Camera-type eye (tissue), 1 donor: ENCODE results near the gene ASGR1. TPM values are rescaled to one million over a fixed set of nuclear protein-coding genes. Genes with fewer than 3 reads are reported as not detected.

Experiments used
- total RNA-seq: library from RNA; depleted of rRNA; stranded (reverse); fragments of >200 nt; gene quantifications from one replicate; pipeline ENCODE4 v1.2.3, GENCODE V29; 2014

The ASGR1 gene, protein sequence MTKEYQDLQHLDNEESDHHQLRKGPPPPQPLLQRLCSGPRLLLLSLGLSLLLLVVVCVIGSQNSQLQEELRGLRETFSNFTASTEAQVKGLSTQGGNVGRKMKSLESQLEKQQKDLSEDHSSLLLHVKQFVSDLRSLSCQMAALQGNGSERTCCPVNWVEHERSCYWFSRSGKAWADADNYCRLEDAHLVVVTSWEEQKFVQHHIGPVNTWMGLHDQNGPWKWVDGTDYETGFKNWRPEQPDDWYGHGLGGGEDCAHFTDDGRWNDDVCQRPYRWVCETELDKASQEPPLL
- 5.7 TPM for total RNA-seq

DNA sequence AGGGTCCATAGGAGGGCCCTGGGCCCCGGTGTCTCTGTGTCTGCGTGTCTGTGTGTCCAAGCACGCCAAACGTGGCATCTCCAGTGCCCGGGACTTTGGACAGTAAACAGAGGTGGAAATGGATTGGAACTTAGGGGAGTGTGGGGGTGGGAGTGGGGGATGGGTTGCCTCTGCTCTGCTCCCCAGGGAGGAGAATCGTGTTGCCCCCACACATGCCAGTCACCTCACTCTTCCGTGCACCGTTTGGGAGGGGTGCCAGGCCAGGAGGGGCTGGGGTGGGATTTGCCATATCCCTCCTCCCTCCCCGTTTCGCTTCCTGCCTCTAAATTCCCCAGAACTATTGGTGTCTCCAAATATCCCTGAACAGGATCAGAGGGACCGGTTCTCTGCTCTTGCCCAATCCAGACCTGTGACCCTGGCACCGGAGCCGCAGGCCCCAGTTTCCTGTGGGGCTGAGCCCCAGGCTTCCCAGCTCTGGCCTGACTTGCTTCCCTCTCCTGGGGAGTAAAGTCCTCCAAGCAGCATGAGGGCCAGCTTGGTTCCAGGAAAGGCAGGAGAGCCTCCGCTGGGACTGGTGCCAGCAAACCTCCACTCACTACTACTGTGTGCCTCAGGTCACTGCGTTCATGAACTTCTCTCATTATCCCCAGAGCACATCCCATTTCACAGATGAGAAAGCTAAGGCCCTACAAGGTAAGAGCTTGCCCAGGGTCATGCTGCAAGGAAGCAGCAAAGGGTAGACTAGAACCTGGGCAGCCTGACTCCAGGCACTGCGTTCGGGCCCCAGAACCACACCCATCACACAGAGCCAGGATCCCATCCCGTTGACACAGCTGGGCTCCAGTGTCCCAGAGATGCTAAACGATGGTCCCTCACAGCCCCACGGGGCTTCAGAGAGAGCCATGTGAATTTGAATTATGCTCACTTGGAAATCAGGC lies at the start of gene ASGR1:
Gene ASGR1 (minus strand): TSS at position 54 of the 938 bp plus-strand sequence. CDS start 807 bp downstream, outside the sequence.

DNA sequence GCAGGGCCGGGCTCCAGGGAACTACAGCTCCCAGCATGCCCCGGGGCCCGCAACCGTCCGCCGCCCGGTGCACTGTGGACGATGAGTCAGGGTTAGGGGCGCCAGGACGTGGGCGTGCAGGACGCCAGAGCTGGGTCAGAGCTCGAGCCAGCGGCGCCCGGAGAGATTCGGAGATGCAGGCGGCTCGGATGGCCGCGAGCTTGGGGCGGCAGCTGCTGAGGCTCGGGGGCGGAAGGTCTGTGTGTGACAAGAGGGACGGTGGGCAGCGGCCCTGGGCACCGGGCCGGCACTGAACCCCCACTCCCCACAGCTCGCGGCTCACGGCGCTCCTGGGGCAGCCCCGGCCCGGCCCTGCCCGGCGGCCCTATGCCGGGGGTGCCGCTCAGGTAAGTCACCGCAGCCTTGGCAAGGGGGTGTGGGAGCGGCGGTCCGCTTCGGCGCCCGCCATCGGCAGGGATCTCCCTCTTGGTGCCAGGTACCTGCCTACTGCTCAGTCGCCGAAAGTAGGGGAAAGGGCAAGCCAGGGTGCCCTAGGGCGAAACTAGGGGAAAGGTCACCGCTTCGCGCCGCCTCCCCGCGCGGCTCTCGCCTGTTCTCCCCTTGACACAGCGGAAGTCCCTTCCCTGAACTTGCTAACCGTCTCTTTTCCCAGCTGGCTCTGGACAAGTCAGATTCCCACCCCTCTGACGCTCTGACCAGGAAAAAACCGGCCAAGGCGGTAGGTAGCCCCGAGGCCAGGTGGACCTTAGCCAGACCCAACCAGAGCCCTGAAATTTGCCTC lies 40.8 kb upstream of the ASGR1 start, which contains the start of the genes ACADVL and DLG4:
Gene ACADVL (plus strand): TSS at position 127 of the 781 bp plus-strand sequence. CDS start 47 bp downstream, at position 174.
Gene DLG4 (minus strand): TSS at position 25 of the 781 bp plus-strand sequence.

Other genes starting within 250 kb of the ASGR1 start
- gene ALOX12, start 183.3 kb downstream of the ASGR1 start, total RNA-seq: 0.60 TPM
- gene RNASEK, start 166.7 kb downstream of the ASGR1 start, total RNA-seq: 45.5 TPM
- gene BCL6B, start 156.3 kb downstream of the ASGR1 start, total RNA-seq: 5.4 TPM
- 0.44 TPM for gene SLC16A13, start 143.4 kb downstream of the ASGR1 start, total RNA-seq
- 0.44 TPM for gene SLC16A11, start 135.3 kb downstream of the ASGR1 start, total RNA-seq
- gene CLEC10A, start 99.1 kb downstream of the ASGR1 start, total RNA-seq: 3.3 TPM
- gene ASGR2, start 64.5 kb downstream of the ASGR1 start, total RNA-seq: 0.33 TPM
- 194 TPM for gene DLG4, start 40.5 kb upstream of the ASGR1 start, total RNA-seq
- gene ACADVL, start 40.6 kb upstream of the ASGR1 start, total RNA-seq: 281 TPM
- gene DVL2, start 55.1 kb upstream of the ASGR1 start, total RNA-seq: 103 TPM
- 27.5 TPM for gene PHF23, start 60.1 kb upstream of the ASGR1 start, total RNA-seq
- 310 TPM for gene GABARAP, start 63.1 kb upstream of the ASGR1 start, total RNA-seq
- 74.5 TPM for gene CTDNEP1, start 72.4 kb upstream of the ASGR1 start, total RNA-seq
- 39.5 TPM for gene ELP5, start 72.8 kb upstream of the ASGR1 start, total RNA-seq
- gene CLDN7, start 83.1 kb upstream of the ASGR1 start, total RNA-seq: 14.3 TPM
- gene SLC2A4, start 102.3 kb upstream of the ASGR1 start, total RNA-seq: 5.4 TPM
- gene YBX2, start 115.3 kb upstream of the ASGR1 start, total RNA-seq: 1.3 TPM
- gene EIF5A, start 128.3 kb upstream of the ASGR1 start, total RNA-seq: 138 TPM
- 43.4 TPM for gene GPS2, start 136.0 kb upstream of the ASGR1 start, total RNA-seq
- gene NEURL4, start 150.0 kb upstream of the ASGR1 start, total RNA-seq: 38.8 TPM
- 6.2 TPM for gene ACAP1, start 157.2 kb upstream of the ASGR1 start, total RNA-seq
- gene KCTD11, start 172.8 kb upstream of the ASGR1 start, total RNA-seq: 4.5 TPM
- not detected for gene TMEM95, start 175.8 kb upstream of the ASGR1 start, total RNA-seq
- 2.4 TPM for gene TNK1, start 201.7 kb upstream of the ASGR1 start, total RNA-seq
- 12.8 TPM for gene PLSCR3, start 215.2 kb upstream of the ASGR1 start, total RNA-seq
- 27.9 TPM for gene TMEM256, start 224.7 kb upstream of the ASGR1 start, total RNA-seq
- gene NLGN2, start 228.5 kb upstream of the ASGR1 start, total RNA-seq: 36.2 TPM
- gene SPEM1, start 241.0 kb upstream of the ASGR1 start, total RNA-seq: not detected
- gene SPEM2, start 246.2 kb upstream of the ASGR1 start, total RNA-seq: not detected
- gene SPEM3, start 249.5 kb upstream of the ASGR1 start, total RNA-seq: not detected